ENCODE measurements around the gene MACO1. TPM values are rescaled to one million over a fixed set of nuclear protein-coding genes. Genes with fewer than 3 reads are reported as not detected.

Gene MACO1
- total and polyA plus RNA-seq, 2 donors from 2014 or later, result 12.1 to 19.3 TPM

DNA sequence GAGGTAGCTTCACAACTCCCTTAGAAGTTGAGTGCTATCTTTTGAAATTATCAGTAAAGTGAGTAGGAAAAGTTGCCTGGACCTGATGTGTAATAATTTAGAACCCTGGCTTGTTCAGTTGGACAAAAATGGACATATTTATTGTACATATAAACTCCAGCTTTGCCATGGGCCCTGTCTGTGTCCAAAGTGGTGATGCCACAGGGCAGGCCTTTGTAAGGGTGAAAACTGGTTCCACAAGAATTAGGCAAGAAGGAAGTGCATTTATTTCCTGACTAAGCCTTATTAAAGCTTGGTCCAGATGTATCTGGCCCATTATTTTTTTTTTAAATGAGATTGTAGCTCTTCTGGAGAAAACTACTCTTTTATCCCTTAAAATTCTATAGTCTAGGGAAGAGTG, 47.9 kb downstream of the MACO1 start:
- Histone ChIP-seq H3K36me3 (ENCODE audit: control insufficient read depth in 2 of 3, insufficient read depth in 3 of 3, low read length in 3 of 3) (no peaks in the 10 kb centered on the region), H3K4me3 (ENCODE audit: low read length in 3 of 3) (no peak overlapping the region), H3K27ac (ENCODE audit: low read depth in 2 of 2, low read length in 2 of 2) (no peak overlapping the region), H3K9me3 (ENCODE audit: control insufficient read depth in 2 of 3, insufficient read depth in 1 of 3, low read length in 3 of 3) (no peaks in the 10 kb centered on the region), H3K4me1 (ENCODE audit: control insufficient read depth in 2 of 3, insufficient read depth in 2 of 3, low read depth in 1 of 3, low read length in 3 of 3) (peaks cover 0 to 2% (median 2%) of the 10 kb centered on the region in 3 donors), H3K27me3 (ENCODE audit: control insufficient read depth, insufficient read depth, low read length) (no peaks in the 10 kb centered on the region), H3K9ac (ENCODE audit: low read length in 3 of 3) (no peak overlapping the region)
- DNase-seq (peak in 1 of 5 donors; percentile 8), FAIRE-seq (no peak)
- intact Hi-C loops (cut with DNase I), result no loop called here
- TF ChIP-seq, protein P1, sequence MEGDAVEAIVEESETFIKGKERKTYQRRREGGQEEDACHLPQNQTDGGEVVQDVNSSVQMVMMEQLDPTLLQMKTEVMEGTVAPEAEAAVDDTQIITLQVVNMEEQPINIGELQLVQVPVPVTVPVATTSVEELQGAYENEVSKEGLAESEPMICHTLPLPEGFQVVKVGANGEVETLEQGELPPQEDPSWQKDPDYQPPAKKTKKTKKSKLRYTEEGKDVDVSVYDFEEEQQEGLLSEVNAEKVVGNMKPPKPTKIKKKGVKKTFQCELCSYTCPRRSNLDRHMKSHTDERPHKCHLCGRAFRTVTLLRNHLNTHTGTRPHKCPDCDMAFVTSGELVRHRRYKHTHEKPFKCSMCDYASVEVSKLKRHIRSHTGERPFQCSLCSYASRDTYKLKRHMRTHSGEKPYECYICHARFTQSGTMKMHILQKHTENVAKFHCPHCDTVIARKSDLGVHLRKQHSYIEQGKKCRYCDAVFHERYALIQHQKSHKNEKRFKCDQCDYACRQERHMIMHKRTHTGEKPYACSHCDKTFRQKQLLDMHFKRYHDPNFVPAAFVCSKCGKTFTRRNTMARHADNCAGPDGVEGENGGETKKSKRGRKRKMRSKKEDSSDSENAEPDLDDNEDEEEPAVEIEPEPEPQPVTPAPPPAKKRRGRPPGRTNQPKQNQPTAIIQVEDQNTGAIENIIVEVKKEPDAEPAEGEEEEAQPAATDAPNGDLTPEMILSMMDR (IDR thresholded peaks at IDR 0.05; ENCODE audit: borderline replicate concordance, extremely low read depth, insufficient read depth), result no peak

DNA sequence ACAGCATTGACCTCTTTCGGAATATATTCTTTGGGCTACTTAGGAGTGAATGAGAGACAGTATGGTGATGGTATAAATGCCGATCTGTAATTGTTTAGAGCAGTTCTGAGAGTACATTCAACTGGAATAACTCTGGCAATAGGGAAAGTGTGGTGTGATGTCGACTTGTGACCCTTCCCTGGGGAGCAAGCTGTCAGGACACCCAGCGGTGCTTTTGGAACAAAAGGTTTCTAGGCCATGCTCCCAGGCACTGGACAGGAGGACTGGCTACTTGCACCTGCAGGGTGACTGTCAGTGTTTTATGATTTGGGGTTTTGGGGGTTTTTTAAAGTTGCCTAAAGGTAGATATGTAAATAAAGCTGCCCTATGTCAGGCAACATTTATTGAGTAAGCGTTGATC, 50.9 kb downstream of the MACO1 start:
- Histone ChIP-seq H3K27ac (ENCODE audit: low read depth in 2 of 2, low read length in 2 of 2) (no peak overlapping the region), H3K27me3 (ENCODE audit: control insufficient read depth, insufficient read depth, low read length) (no peaks in the 10 kb centered on the region), H3K4me1 (ENCODE audit: control insufficient read depth in 2 of 3, insufficient read depth in 2 of 3, low read depth in 1 of 3, low read length in 3 of 3) (peaks cover 0 to 2% (median 2%) of the 10 kb centered on the region in 3 donors), H3K9ac (ENCODE audit: low read length in 3 of 3) (no peak overlapping the region), H3K9me3 (ENCODE audit: control insufficient read depth in 2 of 3, insufficient read depth in 1 of 3, low read length in 3 of 3) (no peaks in the 10 kb centered on the region), H3K36me3 (ENCODE audit: control insufficient read depth in 2 of 3, insufficient read depth in 3 of 3, low read length in 3 of 3) (peaks cover under 1 to 7% (median 1%) of the 10 kb centered on the region in 3 donors), H3K4me3 (ENCODE audit: low read length in 3 of 3) (no peak overlapping the region)
- TF ChIP-seq, protein P1 (IDR thresholded peaks at IDR 0.05; ENCODE audit: borderline replicate concordance, extremely low read depth, insufficient read depth), result no peak
- intact Hi-C loops (cut with DNase I), result no loop called here
- DNase-seq, result no peak
- FAIRE-seq, result no peak

DNA sequence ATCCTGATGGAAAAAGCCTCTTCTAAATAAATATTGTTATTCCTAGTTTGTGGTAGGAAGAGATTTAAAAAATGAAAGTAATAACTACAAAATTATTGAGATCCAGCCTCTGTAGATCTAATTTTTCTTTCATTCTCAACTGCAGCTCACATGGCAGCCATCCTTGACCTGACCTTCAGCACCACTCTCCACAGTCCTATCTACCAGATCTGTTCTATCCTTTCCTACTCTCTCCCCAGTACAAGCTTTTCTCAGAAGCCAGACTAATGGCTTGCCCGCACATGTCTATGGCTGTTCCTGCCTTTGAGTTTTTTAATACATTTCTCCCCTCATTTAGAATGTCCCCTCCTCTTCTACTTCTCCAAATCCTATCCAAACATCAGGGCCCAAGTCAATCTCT, 51.5 kb downstream of the MACO1 start:
- H3K4me1 ChIP-seq (ENCODE audit: control insufficient read depth in 2 of 3, insufficient read depth in 2 of 3, low read depth in 1 of 3, low read length in 3 of 3), result peaks cover 0 to 2% (median 2%) of the 10 kb centered on the region in 3 donors
- intact Hi-C loops (cut with DNase I), result no loop called here
- H3K27ac ChIP-seq (ENCODE audit: low read depth in 2 of 2, low read length in 2 of 2), result no peak overlapping the region
- H3K9me3 ChIP-seq (ENCODE audit: control insufficient read depth in 2 of 3, insufficient read depth in 1 of 3, low read length in 3 of 3), result no peaks in the 10 kb centered on the region
- peaks cover 2 to 9% (median 5%) of the 10 kb centered on the region in 3 donors for H3K36me3 ChIP-seq (ENCODE audit: control insufficient read depth in 2 of 3, insufficient read depth in 3 of 3, low read length in 3 of 3)
- H3K9ac ChIP-seq (ENCODE audit: low read length in 3 of 3), result no peak overlapping the region
- FAIRE-seq (no peak), DNase-seq (no peak)
- no peaks in the 10 kb centered on the region for H3K27me3 ChIP-seq (ENCODE audit: control insufficient read depth, insufficient read depth, low read length)
- no peak overlapping the region for H3K4me3 ChIP-seq (ENCODE audit: low read length in 3 of 3)
- TF ChIP-seq, protein P1 (IDR thresholded peaks at IDR 0.05; ENCODE audit: borderline replicate concordance, extremely low read depth, insufficient read depth), result no peak

DNA sequence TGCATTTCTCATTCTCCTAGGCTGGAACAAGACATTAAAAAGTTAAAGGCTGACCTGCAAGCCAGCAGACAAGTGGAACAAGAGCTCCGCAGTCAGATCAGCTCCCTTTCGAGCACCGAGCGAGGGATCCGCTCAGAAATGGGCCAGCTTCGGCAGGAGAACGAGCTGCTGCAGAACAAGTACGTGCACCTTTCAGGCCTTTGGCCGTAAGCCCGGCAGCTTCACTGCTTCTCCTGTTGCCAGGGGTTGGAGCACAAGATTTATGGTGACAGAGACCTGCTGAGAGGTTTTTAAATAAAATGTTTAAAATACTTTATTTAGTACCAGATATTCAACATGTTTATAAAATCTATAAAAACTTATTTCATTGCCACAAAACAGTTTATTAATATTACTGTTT, 53.4 kb downstream of the MACO1 start:
- Histone ChIP-seq H3K36me3 (ENCODE audit: control insufficient read depth in 2 of 3, insufficient read depth in 3 of 3, low read length in 3 of 3) (peaks cover 2 to 11% (median 7%) of the 10 kb centered on the region in 3 donors), H3K9ac (ENCODE audit: low read length in 3 of 3) (no peak overlapping the region), H3K4me3 (ENCODE audit: low read length in 3 of 3) (no peak overlapping the region), H3K4me1 (ENCODE audit: control insufficient read depth in 2 of 3, insufficient read depth in 2 of 3, low read depth in 1 of 3, low read length in 3 of 3) (peaks cover 0 to 2% (median 0%) of the 10 kb centered on the region in 3 donors), H3K27ac (ENCODE audit: low read depth in 2 of 2, low read length in 2 of 2) (no peak overlapping the region), H3K9me3 (ENCODE audit: control insufficient read depth in 2 of 3, insufficient read depth in 1 of 3, low read length in 3 of 3) (no peaks in the 10 kb centered on the region), H3K27me3 (ENCODE audit: control insufficient read depth, insufficient read depth, low read length) (no peaks in the 10 kb centered on the region)
- intact Hi-C loops (cut with DNase I), result no loop called here
- peak in 2 of 5 donors; percentile 13 to 80 for DNase-seq
- TF ChIP-seq, protein P1 (IDR thresholded peaks at IDR 0.05; ENCODE audit: borderline replicate concordance, extremely low read depth, insufficient read depth), result no peak
- no peak for FAIRE-seq
